Adrenal gland (tissue), 12 donors: ENCODE data around the gene LHFPL5. TPM values are rescaled to one million over a fixed set of nuclear protein-coding genes. Genes with fewer than 3 reads are reported as not detected.

Experiments used
- DNase-seq, 7 donors: peaks; one replicate each; pipeline ENCODE4 v3.0.0-alpha.2; 2019 to 2020
- H3K27ac ChIP-seq, 5 donors: fragments of 200-600 bp; sonication (generic) in 4 of 5; 1 replicate in 3 of 5; 2 replicates in 2 of 5; pipeline versions ENCODE4 v1.5.1 to v1.8.0; 2016 to 2020; ENCODE audit warnings: mild to moderate bottlenecking in 1 of 5
- H3K27me3 ChIP-seq: fragments of 200-600 bp; 2 replicates; pipeline ENCODE4 v1.8.0; 2021
- H3K36me3 ChIP-seq, 2 donors: fragments of 200-600 bp; replicated peaks in 1 of 2; 1 replicate in 1 of 2; 2 replicates in 1 of 2; pipeline versions ENCODE4 v1.5.1 to v1.8.0; 2018 to 2022
- H3K4me1 ChIP-seq, 2 donors: fragments of 200-600 bp; replicated peaks in 1 of 2; 1 replicate in 1 of 2; 2 replicates in 1 of 2; pipeline versions ENCODE4 v1.5.1 to v1.8.0; 2018 to 2021
- H3K4me3 ChIP-seq, 4 donors: fragments of 200-600 bp; sonication (generic) in 3 of 4; one replicate each; pipeline ENCODE4 v1.5.1; 2016 to 2018
- H3K9me3 ChIP-seq, 3 donors: fragments of 200-600 bp; sonication (generic) in 1 of 3; replicated peaks in 1 of 3; 1 replicate in 2 of 3; 2 replicates in 1 of 3; pipeline versions ENCODE4 v1.5.1 to v1.8.0; 2016 to 2021
- CTCF ChIP-seq, 6 experiments: fragments of 450-650 bp in 4 of 6; fragments of 200-600 bp in 2 of 6; sonication (generic) in 1 of 6; IDR thresholded peaks; 1 replicate in 5 of 6; 2 replicates in 1 of 6; pipeline versions ENCODE4 v1.5.1 to v1.8.0; 2016 to 2021; ENCODE audit warnings: antibody characterized with exemption in 6 of 6, mild to moderate bottlenecking in 2 of 6, moderate library complexity in 1 of 6
- POLR2A ChIP-seq, 2 donors: fragments of 450-650 bp; IDR thresholded peaks; one replicate each; pipeline ENCODE4 v1.6.1; 2017; ENCODE audit warnings: antibody characterized with exemption in 2 of 2, mild to moderate bottlenecking in 2 of 2, moderate library complexity in 1 of 2
- WGBS, 4 donors: extraction: QIAGEN DNeasy Blood & Tissue Kit in 2 of 4; methylation state at CpG; one replicate each; pipeline versions ENCODE4 v1.1.5 to v1.1.7; 2013 to 2017; 5-methylcytosine and 5-hydroxymethylcytosine counted together
- intact Hi-C, 2 donors: fragments of 100-400 bp; cut with DNase I; formaldehyde crosslinking; loops; one replicate each; pipeline versions ENCODE4 v1.14.1 to v1.15.0; 2022 to 2023
- polyA plus RNA-seq, 3 donors: library from polyadenylated mRNA; stranded (reverse); fragments of 200-250 nt in 2 of 3; fragments of 350-450 nt in 1 of 3; fragmentation: Illumina TruSeq in 1 of 3; extraction: RNeasy Lipid Tissue Mini Kit (QIAGEN cat#74804) in 1 of 3; gene quantifications; one replicate each; pipeline ENCODE4 v1.2.3, GENCODE V29; 2013 to 2014
- total RNA-seq, 9 donors: library from RNA; depleted of rRNA in 4 of 9; stranded (reverse); fragments of >200 nt in 4 of 9; fragments of 120-200 nt in 1 of 9; fragmentation: NEBNext Ultra II Directional in 1 of 9; extraction: Animal tissue kit (Norgen Biotek cat#: 25700) in 1 of 9; gene quantifications; one replicate each; pipeline versions ENCODE4 v1.1.0 to v1.2.4, GENCODE V29; 2013 to 2023
- donor health status: healthy with polysubstance abuse.
- donor health status: Bipolar disorder and iron deficiency.
- donor health status: DM: yes; HTN: yes; CAD: no.
- donor health status: DM: no; HTN: no; CAD: no.
- donor health status: DM: no; HTN: no; CAD: no.
- donor health status: DM: yes; HTN: yes; CAD: no.

The LHFPL5 gene
- total and polyA plus RNA-seq, 12 donors, result 0.06 to 0.14 (median 0.13) TPM; not detected in 9

DNA sequence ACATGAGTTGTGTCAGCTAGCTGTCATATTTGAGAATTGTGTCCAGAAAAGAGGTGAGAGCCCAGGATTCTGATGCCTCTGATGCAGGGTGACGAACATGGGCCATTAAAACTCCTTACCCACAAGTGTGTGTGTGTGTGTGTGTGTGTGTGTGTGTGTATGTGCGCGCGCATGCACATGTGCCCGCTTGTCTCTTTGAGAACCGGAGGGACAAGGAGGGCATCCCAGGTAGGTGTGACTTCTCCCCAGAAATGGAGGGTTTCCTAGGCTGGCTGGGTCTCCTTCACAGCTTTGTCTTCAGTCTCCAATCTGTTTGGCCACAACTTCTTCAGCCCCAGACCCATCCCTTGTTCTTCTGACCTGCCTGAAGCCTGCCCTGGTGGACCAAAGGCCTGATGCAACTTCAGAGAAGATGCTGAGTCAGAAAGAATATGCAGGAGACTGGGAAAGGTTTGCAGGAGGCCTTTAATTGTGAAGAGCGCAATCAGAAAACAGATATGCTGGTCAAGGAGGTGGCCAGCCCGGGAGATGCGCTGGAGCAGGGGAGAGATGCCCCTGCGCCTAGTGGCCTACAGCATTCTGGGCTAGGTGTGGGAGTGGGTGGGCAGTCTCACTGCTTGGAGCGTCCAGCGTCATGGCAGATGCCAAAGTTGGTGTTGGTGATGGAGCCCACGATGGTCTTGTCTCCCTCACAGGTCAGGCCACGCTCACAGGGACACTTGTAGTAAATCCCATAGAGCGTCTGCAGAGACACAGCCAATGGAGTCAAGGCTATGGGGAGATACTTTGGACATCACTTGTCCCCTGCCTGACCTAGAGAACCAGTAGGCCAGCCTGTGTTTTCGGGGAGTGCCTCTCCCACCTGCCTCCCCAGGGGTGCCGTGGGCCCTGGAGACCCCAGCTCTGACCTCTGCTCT is 10.4 kb upstream of the LHFPL5 start:
- Histone ChIP-seq H3K27ac (no peak overlapping the region), H3K27me3 (peaks cover 10% of the 10 kb centered on the region), H3K36me3 (no peaks in the 10 kb centered on the region), H3K4me1 (no peaks in the 10 kb centered on the region), H3K4me3 (no peak overlapping the region), H3K9me3 (no peaks in the 10 kb centered on the region)
- TF ChIP-seq POLR2A (IDR thresholded peaks at IDR 0.05), result no peak
- TF ChIP-seq CTCF (IDR thresholded peaks at IDR 0.05), result no peak
- intact Hi-C loops, result no loop called here
- WGBS, 4 donors, result 92 to 95% (median 92%) methylated on average over 17 of the region's 17 CpGs
- DNase-seq, result no peak

- 86 to 93% (median 89%) methylated on average over 11 of the region's 11 CpGs for WGBS, 4 donors
- intact Hi-C loops, result no loop called here
- no peaks in the 10 kb centered on the region for H3K9me3 ChIP-seq
- TF ChIP-seq POLR2A (IDR thresholded peaks at IDR 0.05), result no peak
- no peak for TF ChIP-seq CTCF (IDR thresholded peaks at IDR 0.05)
- no peak for DNase-seq
- no peaks in the 10 kb centered on the region for H3K4me1 ChIP-seq
- no peaks in the 10 kb centered on the region for H3K36me3 ChIP-seq
- H3K27ac ChIP-seq, result no peak overlapping the region
- H3K27me3 ChIP-seq, result peaks cover 3% of the 10 kb centered on the region
- H3K4me3 ChIP-seq, result no peak overlapping the region
Observed at GRCh38 chr6:35795453-35796071, 9.6 kb upstream of the LHFPL5 start.

GRCh38 chr6:35796236-35796635 is 8.9 kb upstream of the LHFPL5 start:
- no peak overlapping the region for H3K27ac ChIP-seq
- H3K36me3 ChIP-seq, result no peaks in the 10 kb centered on the region
- H3K27me3 ChIP-seq, result peaks cover 3% of the 10 kb centered on the region
- no peaks in the 10 kb centered on the region for H3K4me1 ChIP-seq
- H3K9me3 ChIP-seq, result no peaks in the 10 kb centered on the region
- H3K4me3 ChIP-seq, result no peak overlapping the region
- WGBS, 4 donors, result 75 to 90% (median 83%) methylated on average over 4 of the region's 4 CpGs
- intact Hi-C loops, result no loop called here
- TF ChIP-seq POLR2A (IDR thresholded peaks at IDR 0.05), result no peak
- TF ChIP-seq CTCF (IDR thresholded peaks at IDR 0.05), result no peak
- no peak for DNase-seq

- H3K4me1 ChIP-seq, result no peaks in the 10 kb centered on the region
- H3K27me3 ChIP-seq, result no peaks in the 10 kb centered on the region
- intact Hi-C loops, result no loop called here
- TF ChIP-seq CTCF (IDR thresholded peaks at IDR 0.05), result no peak
- no peaks in the 10 kb centered on the region for H3K9me3 ChIP-seq
- 81 to 89% (median 84%) methylated on average over 8 of the region's 8 CpGs for WGBS, 4 donors
- H3K36me3 ChIP-seq, result no peaks in the 10 kb centered on the region
- no peak for DNase-seq
- H3K4me3 ChIP-seq, result no peak overlapping the region
- no peak overlapping the region for H3K27ac ChIP-seq
Observed at GRCh38 chr6:35797837-35798526, 7.2 kb upstream of the LHFPL5 start.
